Heart right ventricle (tissue), 16 donors: ENCODE measurements around the gene SHISA7. TPM values are rescaled to one million over a fixed set of nuclear protein-coding genes. Genes with fewer than 3 reads are reported as not detected.

ENCODE experiments used
- ATAC-seq, 8 donors: fragments of 200-7000 bp; cut with Tn5 transposase; one replicate each; pipeline ENCODE4 v1.9.1; 2020; ENCODE audit warnings: mild to moderate bottlenecking in 8 of 8, moderate library complexity in 8 of 8, moderate number of reproducible peaks in 1 of 8
- DNase-seq, 2 donors: peaks; one replicate each; pipeline ENCODE4 v3.0.0-alpha.2; 2020
- H3K27ac ChIP-seq, 10 donors: fragments of 200-600 bp; sonication (generic) in 2 of 10; one replicate each; pipeline versions ENCODE4 v1.5.0 to v1.8.0; 2020 to 2022; ENCODE audit warnings: mild to moderate bottlenecking in 3 of 10
- H3K27me3 ChIP-seq, 7 donors: fragments of 200-600 bp; one replicate each; pipeline ENCODE4 v1.8.0; 2021 to 2022; ENCODE audit warnings: mild to moderate bottlenecking in 2 of 7
- H3K36me3 ChIP-seq, 9 donors: fragments of 200-600 bp; sonication (generic) in 1 of 9; one replicate each; pipeline versions ENCODE4 v1.5.0 to v1.8.0; 2020 to 2022; ENCODE audit warnings: mild to moderate bottlenecking in 2 of 9
- H3K4me1 ChIP-seq, 9 donors: fragments of 200-600 bp; sonication (generic) in 1 of 9; one replicate each; pipeline versions ENCODE4 v1.5.0 to v1.8.0; 2020 to 2022; ENCODE audit warnings: mild to moderate bottlenecking in 4 of 9
- H3K4me3 ChIP-seq, 10 donors: fragments of 200-600 bp; sonication (generic) in 2 of 10; one replicate each; pipeline versions ENCODE4 v1.5.0 to v1.8.0; 2020 to 2022; ENCODE audit warnings: mild to moderate bottlenecking in 7 of 10, moderate library complexity in 2 of 10
- H3K9me3 ChIP-seq, 11 donors: fragments of 200-600 bp in 10 of 11; sonication (generic) in 2 of 11; one replicate each; pipeline versions ENCODE4 v1.5.0 to v1.8.0; 2013 to 2022; ENCODE audit warnings: mild to moderate bottlenecking in 2 of 11, control low read depth in 1 of 11, moderate library complexity in 1 of 11
- CTCF ChIP-seq, 9 donors: fragments of 200-600 bp; sonication (generic) in 2 of 9; IDR thresholded peaks; one replicate each; pipeline versions ENCODE4 v1.5.0 to v1.8.0; 2021 to 2022; ENCODE audit warnings: antibody characterized with exemption in 9 of 9, mild to moderate bottlenecking in 5 of 9, moderate library complexity in 1 of 9
- WGBS, 2 donors: extraction: QIAGEN DNeasy Blood & Tissue Kit; methylation state at CpG; one replicate each; pipeline ENCODE4 v1.1.7; 2013; ENCODE audit warnings: inconsistent platforms in 1 of 2; 5-methylcytosine and 5-hydroxymethylcytosine counted together
- intact Hi-C, 10 donors: fragments of 100-400 bp; cut with DNase I; formaldehyde crosslinking; loops; one replicate each; pipeline versions ENCODE4 v1.11.1 to v1.14.2; 2022
- polyA plus RNA-seq, 2 donors: library from polyadenylated mRNA; stranded (reverse); fragments of 200-250 nt; gene quantifications; one replicate each; pipeline ENCODE4 v1.2.3, GENCODE V29; 2013
- total RNA-seq, 10 donors: library from RNA; stranded (reverse); fragmentation: NEBNext Ultra II Directional in 3 of 10; extraction: Animal tissue kit (Norgen Biotek cat#: 25700) in 3 of 10; gene quantifications; one replicate each; pipeline versions ENCODE4 v1.2.1 to v1.2.4, GENCODE V29; 2021 to 2023
- donor health status: Arrhythmogenic right ventricular cardiomyopathy.
- donor health status: ischemic (EF 13 %, LVEDD 7.1; RV severe dilation, severe dysfunction).
- donor health status: healthy with polysubstance abuse.
- donor health status: DM: no; HTN: yes; CAD: no.
- donor health status: DM: no; HTN: no; CAD: no.
- donor health status: ischemic (EF 25% LVEDD 6.9; RV normal size, moderate dysfunction).
- donor health status: ischemic (EF 25% LVEDD 5.7; RV mildly dilated, moderate dysfunction).
- donor health status: healthy.
- donor health status: DM: yes; HTN: yes; CAD: no.
- donor health status: Ischemic cardiomyopathy.
- donor health status: ischemic (EF 35%, LVEDD 5.7; RV mildly dilated, moderate dysfunction).
- donor health status: nonischemic (EF 11% LVEDD 7.7; RV severe dilation, severe dysfunction).
- donor health status: DM: yes; HTN: yes; CAD: no.
- donor health status: PGD.
- donor health status: ischemic (EF 29% LVEDD 5.4; RV normal size, mild dysfunction).
- donor health status: nonischemic (EF 23%, LVEDD 6.1; RV moderate dilation, normal function).

Gene SHISA7
- total and polyA plus RNA-seq, 12 donors = under 0.01 TPM; not detected in 11

- intact Hi-C loops = loop anchor here in 1 of 10 donors (10.0 kb wide), 1 partner anchor 322 kb away; no protein-coding TSS in a partner anchor
- Histone ChIP-seq H3K4me1 (peaks cover 7 to 32% (median 27%) of the 10 kb centered on the region in 9 donors), H3K27ac (no peak overlapping the region), H3K36me3 (peaks cover 0 to 19% (median 0%) of the 10 kb centered on the region in 9 donors), H3K27me3 (peaks cover 12 to 21% (median 17%) of the 10 kb centered on the region in 7 donors), H3K9me3 (no peaks in the 10 kb centered on the region), H3K4me3 (no peak overlapping the region)
- TF ChIP-seq CTCF (IDR thresholded peaks at IDR 0.05) = no peak
- 90 to 91% methylated on average over 11 to 14 of the region's 14 CpGs for WGBS, 2 donors
- DNase-seq (no peak), ATAC-seq (no peak)
These were observed 13.2 kb upstream of the SHISA7 start for GRCh38 chr19:55456347-55456746.

- 91 to 92% methylated on average over 11 of the region's 11 CpGs for WGBS, 2 donors
- peaks cover 8 to 28% (median 21%) of the 10 kb centered on the region in 9 donors for H3K4me1 ChIP-seq
- TF ChIP-seq CTCF (IDR thresholded peaks at IDR 0.05) = no peak
- no peak overlapping the region for H3K27ac ChIP-seq
- H3K36me3 ChIP-seq = peaks cover 0 to 19% (median 0%) of the 10 kb centered on the region in 9 donors
- no peak overlapping the region for H3K4me3 ChIP-seq
- peaks cover 12 to 27% (median 23%) of the 10 kb centered on the region in 7 donors for H3K27me3 ChIP-seq
- DNase-seq (no peak), ATAC-seq (no peak)
- no peaks in the 10 kb centered on the region for H3K9me3 ChIP-seq
- intact Hi-C loops = loop anchor here in 1 of 10 donors (10.0 kb wide), 1 partner anchor 321 kb away; no protein-coding TSS in a partner anchor
These were observed 12.6 kb upstream of the SHISA7 start for GRCh38 chr19:55455576-55456235.

DNA sequence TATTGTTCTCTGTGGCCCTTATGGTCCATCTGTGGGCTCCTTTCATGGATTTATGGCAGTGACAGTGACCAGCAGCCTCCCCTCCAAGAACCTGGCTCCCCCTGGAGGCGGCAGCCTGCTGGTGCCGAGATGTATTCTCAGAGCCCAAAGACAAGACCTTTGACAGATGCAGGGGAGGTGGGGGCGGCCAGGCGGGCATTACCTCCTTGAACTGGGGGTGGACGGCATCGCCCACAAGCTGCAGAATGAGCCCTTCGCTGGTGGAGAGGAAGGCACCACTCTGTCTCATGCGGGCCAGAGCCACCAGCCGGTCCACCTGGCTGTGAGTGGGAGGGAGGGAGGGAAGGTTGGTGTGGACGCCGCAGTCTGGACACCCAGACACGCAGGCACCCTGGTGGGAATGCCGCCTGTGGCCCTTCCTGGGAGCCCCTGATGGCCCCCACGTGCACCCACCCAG lies 11.7 kb upstream of the SHISA7 start:
- ATAC-seq = peak in 1 of 8 donors; percentile 36
- TF ChIP-seq CTCF (IDR thresholded peaks at IDR 0.05) = peak in 8 of 9 donors; percentile 25 to 60 (median 52)
- H3K36me3 ChIP-seq = peaks cover 0 to 19% (median 0%) of the 10 kb centered on the region in 9 donors
- peak in 1 of 2 donors; percentile 43 for DNase-seq
- WGBS, 2 donors = 77 to 78% methylated on average over 14 of the region's 14 CpGs
- H3K4me1 ChIP-seq = peaks cover 7 to 19% (median 12%) of the 10 kb centered on the region in 9 donors
- no peak overlapping the region for H3K4me3 ChIP-seq
- H3K9me3 ChIP-seq = no peaks in the 10 kb centered on the region
- intact Hi-C loops = loop anchor here in 1 of 10 donors (10.0 kb wide), 1 partner anchor 320 kb away; no protein-coding TSS in a partner anchor
- H3K27ac ChIP-seq = no peak overlapping the region
- peaks cover 13 to 29% (median 23%) of the 10 kb centered on the region in 7 donors for H3K27me3 ChIP-seq

- 92 to 93% methylated on average over 12 of the region's 12 CpGs for WGBS, 2 donors
- no peak for ATAC-seq
- DNase-seq = no peak
These were observed 10.6 kb upstream of the SHISA7 start for GRCh38 chr19:55453511-55454260.

More at GRCh38 chr19:55453511-55454260, 10.6 kb upstream of the SHISA7 start:
- no peak overlapping the region for H3K4me3 ChIP-seq
- intact Hi-C loops = loop anchor here in 1 of 10 donors (10.0 kb wide), 1 partner anchor 319 kb away; no protein-coding TSS in a partner anchor
- no peak overlapping the region for H3K27ac ChIP-seq
- H3K4me1 ChIP-seq = peaks cover 4 to 14% (median 11%) of the 10 kb centered on the region in 9 donors
- no peaks in the 10 kb centered on the region for H3K9me3 ChIP-seq
- peaks cover 17 to 37% (median 30%) of the 10 kb centered on the region in 7 donors for H3K27me3 ChIP-seq
- H3K36me3 ChIP-seq = peaks cover 0 to 19% (median 0%) of the 10 kb centered on the region in 9 donors
- TF ChIP-seq CTCF (IDR thresholded peaks at IDR 0.05) = no peak
